GM19240 (cell line): ENCODE measurements around the gene PNPT1.
A peak's percentile ranks its signal among the peaks of the same experiment; 100 is the strongest.
"Not testable (repeated sequence)": the region's sequence is repeated elsewhere in the genome, so short reads cannot be mapped to it uniquely, and the experiment has no call there.

Source experiments
- DNase-seq: peaks from one replicate; pipeline ENCODE4 v3.0.0; 2011; ENCODE audit warnings: low spot score; ENCODE audit not compliant: insufficient read length

The PNPT1 gene

GRCh38 chr2:55693181-55694125 lies at the start of gene PNPT1:
PNPT1 (minus strand) TSS chr2:55693844; CDS start chr2:55693823, 21 bp downstream.
- DNase-seq, result peak; percentile 96

GRCh38 chr2:55742996-55743395 lies 49.4 kb upstream of the PNPT1 start:
- no peak for DNase-seq

- not testable (repeated sequence) for DNase-seq
Observed at GRCh38 chr2:55736019-55736536, 42.4 kb upstream of the PNPT1 start.

GRCh38 chr2:55734726-55735125 lies 41.1 kb upstream of the PNPT1 start:
- DNase-seq, result no peak

- DNase-seq, result no peak
Observed at GRCh38 chr2:55733335-55733734, 39.7 kb upstream of the PNPT1 start.

- no peak for DNase-seq
Observed at GRCh38 chr2:55732854-55733253, 39.2 kb upstream of the PNPT1 start.

- DNase-seq, result no peak
Observed at GRCh38 chr2:55729136-55729685, 35.6 kb upstream of the PNPT1 start.

GRCh38 chr2:55721596-55722215 lies 28.1 kb upstream of the PNPT1 start:
- DNase-seq, result no peak

GRCh38 chr2:55720417-55720816 lies 26.8 kb upstream of the PNPT1 start:
- DNase-seq, result no peak

GRCh38 chr2:55719852-55720251 lies 26.2 kb upstream of the PNPT1 start:
- no peak for DNase-seq

GRCh38 chr2:55718165-55719008 lies 24.7 kb upstream of the PNPT1 start:
- DNase-seq, result peak; percentile 18

GRCh38 chr2:55715626-55716025 lies 22.0 kb upstream of the PNPT1 start:
- DNase-seq, result no peak

- not testable (repeated sequence) for DNase-seq
Observed at GRCh38 chr2:55715178-55715577, 21.5 kb upstream of the PNPT1 start.

GRCh38 chr2:55712477-55713060 lies 18.9 kb upstream of the PNPT1 start:
- DNase-seq, result no peak

GRCh38 chr2:55710025-55710424 lies 16.4 kb upstream of the PNPT1 start:
- no peak for DNase-seq

GRCh38 chr2:55707751-55708150 lies 14.1 kb upstream of the PNPT1 start:
- no peak for DNase-seq

GRCh38 chr2:55706258-55706657 lies 12.6 kb upstream of the PNPT1 start:
- not testable (repeated sequence) for DNase-seq

- no peak for DNase-seq
Observed at GRCh38 chr2:55705027-55705653, 11.5 kb upstream of the PNPT1 start.

- no peak for DNase-seq
Observed at GRCh38 chr2:55703350-55703749, 9.7 kb upstream of the PNPT1 start.

- not testable (repeated sequence) for DNase-seq
Observed at GRCh38 chr2:55692740-55693139, 904 bp downstream of the PNPT1 start.
